Measurements from ENCODE around the gene TCL1A.

- TF ChIP-seq, protein P1, sequence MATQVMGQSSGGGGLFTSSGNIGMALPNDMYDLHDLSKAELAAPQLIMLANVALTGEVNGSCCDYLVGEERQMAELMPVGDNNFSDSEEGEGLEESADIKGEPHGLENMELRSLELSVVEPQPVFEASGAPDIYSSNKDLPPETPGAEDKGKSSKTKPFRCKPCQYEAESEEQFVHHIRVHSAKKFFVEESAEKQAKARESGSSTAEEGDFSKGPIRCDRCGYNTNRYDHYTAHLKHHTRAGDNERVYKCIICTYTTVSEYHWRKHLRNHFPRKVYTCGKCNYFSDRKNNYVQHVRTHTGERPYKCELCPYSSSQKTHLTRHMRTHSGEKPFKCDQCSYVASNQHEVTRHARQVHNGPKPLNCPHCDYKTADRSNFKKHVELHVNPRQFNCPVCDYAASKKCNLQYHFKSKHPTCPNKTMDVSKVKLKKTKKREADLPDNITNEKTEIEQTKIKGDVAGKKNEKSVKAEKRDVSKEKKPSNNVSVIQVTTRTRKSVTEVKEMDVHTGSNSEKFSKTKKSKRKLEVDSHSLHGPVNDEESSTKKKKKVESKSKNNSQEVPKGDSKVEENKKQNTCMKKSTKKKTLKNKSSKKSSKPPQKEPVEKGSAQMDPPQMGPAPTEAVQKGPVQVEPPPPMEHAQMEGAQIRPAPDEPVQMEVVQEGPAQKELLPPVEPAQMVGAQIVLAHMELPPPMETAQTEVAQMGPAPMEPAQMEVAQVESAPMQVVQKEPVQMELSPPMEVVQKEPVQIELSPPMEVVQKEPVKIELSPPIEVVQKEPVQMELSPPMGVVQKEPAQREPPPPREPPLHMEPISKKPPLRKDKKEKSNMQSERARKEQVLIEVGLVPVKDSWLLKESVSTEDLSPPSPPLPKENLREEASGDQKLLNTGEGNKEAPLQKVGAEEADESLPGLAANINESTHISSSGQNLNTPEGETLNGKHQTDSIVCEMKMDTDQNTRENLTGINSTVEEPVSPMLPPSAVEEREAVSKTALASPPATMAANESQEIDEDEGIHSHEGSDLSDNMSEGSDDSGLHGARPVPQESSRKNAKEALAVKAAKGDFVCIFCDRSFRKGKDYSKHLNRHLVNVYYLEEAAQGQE (IDR thresholded peaks at IDR 0.05; ENCODE audit: insufficient read depth in 1 of 2, low read depth in 2 of 2, low read length in 2 of 2): no peak
- TF ChIP-seq POLR2AphosphoS5 (IDR thresholded peaks at IDR 0.05; ENCODE audit: low read depth, low read length): no peak
- no peak for TF ChIP-seq TAF1 (IDR thresholded peaks at IDR 0.05; ENCODE audit: borderline replicate concordance, insufficient read depth, low read length)
- TF ChIP-seq FOXP2 (optimal IDR thresholded peaks at IDR 0.05; ENCODE audit: borderline replicate concordance, extremely low read depth, extremely low read length, insufficient read depth): no peak
- TF ChIP-seq SIN3A (IDR thresholded peaks at IDR 0.05; ENCODE audit: borderline replicate concordance, insufficient read depth, low read length): no peak
Observed at GRCh38 chr14:95703341-95703740, 10.6 kb downstream of the TCL1A start.

All from PFSK-1 (cell line).